HG02943 (cell line): ENCODE results near the gene JAML.

Source experiments
- ATAC-seq: cut with Tn5 transposase; IDR thresholded peaks from one replicate; pipeline ENCODE4 v1.9.1; 2021; ENCODE audit warnings: mild to moderate bottlenecking, low read depth, moderate library complexity; ENCODE audit not compliant: unreplicated experiment

Gene JAML

DNA sequence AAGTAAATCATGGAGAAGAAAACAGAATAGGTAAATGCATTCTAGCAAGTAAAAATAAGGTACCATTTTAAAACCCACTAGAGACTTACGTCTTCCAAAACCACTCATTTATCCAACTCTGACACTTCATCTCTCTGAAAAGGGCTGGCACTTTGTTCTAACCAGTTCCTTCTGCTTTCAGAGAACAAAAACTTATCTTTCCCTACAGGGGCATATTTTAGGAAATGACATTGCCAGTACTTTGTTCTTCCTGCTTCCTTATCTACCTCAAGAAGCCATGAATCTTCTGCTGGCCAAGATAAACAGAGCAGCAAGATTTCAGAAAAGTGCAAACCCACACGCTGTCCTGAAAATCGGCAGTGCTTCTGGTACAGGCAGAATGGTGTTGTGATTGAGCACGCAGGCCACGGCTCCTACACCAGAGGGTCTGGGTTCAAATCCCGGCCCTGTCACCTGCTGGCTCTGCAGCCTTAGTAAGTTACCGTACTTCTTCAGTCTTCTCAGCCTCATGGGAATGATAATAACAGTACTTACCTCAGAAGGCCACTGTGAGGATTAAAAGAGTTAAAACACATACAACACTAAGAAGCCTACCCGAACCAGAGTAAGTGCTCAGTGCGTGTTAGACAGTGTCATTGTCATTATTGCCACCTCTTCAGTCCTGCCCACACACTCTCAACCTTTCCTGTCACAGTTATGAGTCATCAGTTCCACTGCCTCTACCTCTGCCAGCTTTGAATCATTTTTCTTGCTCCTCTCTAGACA is 16.4 kb upstream of the JAML start:
- ATAC-seq: peak; percentile 71

GRCh38 chr11:118239509-118240205 is 14.8 kb upstream of the JAML start:
- ATAC-seq: no peak

GRCh38 chr11:118238929-118239328 is 14.1 kb upstream of the JAML start:
- no peak for ATAC-seq

- no peak for ATAC-seq
Observed at GRCh38 chr11:118238421-118238820, 13.6 kb upstream of the JAML start.

DNA sequence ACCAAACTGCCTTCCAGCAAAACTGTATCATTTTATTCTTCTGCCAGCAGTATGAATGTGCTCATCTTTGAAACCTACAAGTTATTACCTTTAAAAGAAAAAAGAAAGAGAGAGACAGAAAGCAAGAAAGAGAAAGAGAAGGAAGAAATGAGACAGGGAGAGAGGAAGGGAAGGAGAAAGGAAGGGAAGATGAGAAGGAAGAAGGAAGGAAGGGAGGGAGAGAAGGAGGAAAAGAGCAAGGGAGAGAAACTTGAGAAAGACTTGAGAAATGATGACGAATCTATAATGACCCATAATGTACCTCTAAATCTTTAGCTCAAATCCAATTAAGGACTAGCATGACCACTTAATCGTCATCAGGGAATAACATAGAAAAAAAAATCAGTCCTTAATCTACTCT is 11.4 kb upstream of the JAML start:
- ATAC-seq: no peak

DNA sequence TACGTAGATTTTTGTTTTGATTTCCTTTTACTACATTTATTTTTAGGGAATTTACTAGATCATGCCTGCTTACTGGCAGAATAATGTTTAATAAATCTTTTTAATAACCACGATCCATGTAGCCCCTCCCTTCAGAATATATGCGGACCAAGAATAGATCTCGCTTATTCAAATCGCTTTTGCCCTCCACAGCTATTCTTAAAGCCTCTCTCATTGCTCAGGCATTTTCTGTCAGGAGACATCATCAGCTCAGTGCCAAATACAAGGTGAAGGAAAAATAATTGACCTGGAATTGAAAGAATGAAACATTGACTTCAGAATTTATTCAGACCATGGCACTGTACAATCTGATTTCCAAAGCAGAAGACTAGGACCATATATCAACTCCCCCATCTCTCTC is 10.0 kb upstream of the JAML start:
- no peak for ATAC-seq

DNA sequence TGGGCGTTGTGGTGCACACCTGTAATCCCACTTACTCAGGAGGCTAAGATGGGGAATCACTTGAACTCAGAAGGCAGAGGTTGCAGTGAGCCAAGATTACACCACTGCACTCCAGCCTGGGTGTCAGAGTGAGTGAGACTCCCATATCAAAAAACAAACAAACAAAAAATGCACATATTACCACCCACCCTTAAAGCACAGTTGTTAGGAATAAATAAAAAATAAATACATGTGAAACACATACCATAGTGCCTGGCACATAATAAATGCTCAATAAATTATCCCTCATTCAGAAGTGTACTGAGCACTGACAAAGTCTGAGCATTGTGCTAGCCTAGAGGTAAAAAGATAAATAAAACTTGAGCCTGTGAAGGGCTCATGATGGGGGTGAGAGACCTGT is 9.0 kb upstream of the JAML start:
- ATAC-seq: no peak

- no peak for ATAC-seq
Observed at GRCh38 chr11:118233377-118233776, 8.6 kb upstream of the JAML start.

- no peak for ATAC-seq
Observed at GRCh38 chr11:118232659-118233058, 7.8 kb upstream of the JAML start.

GRCh38 chr11:118231461-118231860 is 6.7 kb upstream of the JAML start:
- ATAC-seq: no peak

GRCh38 chr11:118230088-118230487 is 5.3 kb upstream of the JAML start:
- no peak for ATAC-seq

DNA sequence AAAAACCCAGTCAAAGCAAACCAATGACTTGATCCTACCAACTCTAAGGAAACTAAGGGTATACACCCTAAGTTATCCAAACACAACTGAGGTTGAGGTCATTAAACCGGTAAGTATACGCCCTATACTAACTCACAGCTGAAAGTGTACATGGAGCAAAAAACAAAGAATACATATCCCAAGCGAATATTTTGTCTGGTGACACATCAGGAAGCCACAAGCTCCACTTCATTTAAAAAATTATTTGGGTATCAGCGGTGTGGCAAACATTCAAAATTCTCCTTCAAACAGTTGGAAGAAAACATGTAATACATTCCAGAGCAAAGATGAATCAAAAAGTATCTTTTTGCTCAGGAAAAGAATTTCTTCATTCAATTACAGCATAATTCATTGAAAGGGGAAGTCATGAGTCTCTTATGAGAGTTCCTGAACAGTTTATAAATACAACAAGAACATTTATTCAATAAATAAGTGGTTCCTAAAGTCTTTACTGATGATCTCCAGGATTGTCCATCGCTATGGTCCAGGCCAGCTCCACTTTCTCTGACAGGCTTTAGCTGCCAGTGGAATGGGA is 4.5 kb upstream of the JAML start:
- no peak for ATAC-seq

- no peak for ATAC-seq
Observed at GRCh38 chr11:118227865-118228785, 3.3 kb upstream of the JAML start.

DNA sequence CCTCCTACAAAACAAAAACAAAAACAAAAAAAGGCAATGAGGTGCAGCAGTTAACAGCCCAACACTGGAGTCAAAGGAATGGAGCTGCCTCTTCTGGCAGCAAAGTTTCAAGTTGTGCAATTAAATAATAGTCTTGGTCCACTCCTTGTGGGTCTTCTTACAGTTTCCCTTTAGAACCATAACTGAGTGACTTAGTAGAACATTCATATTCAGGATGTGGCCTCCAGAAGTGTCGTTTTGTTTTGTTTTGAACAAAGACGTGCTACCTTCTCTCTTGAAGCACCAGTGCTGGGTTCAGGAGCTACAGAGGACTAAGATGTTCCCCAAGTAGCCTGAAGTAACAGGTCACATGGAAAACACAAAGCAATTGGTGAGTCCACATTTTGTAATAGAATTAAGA is 2.0 kb upstream of the JAML start:
- ATAC-seq: no peak

DNA sequence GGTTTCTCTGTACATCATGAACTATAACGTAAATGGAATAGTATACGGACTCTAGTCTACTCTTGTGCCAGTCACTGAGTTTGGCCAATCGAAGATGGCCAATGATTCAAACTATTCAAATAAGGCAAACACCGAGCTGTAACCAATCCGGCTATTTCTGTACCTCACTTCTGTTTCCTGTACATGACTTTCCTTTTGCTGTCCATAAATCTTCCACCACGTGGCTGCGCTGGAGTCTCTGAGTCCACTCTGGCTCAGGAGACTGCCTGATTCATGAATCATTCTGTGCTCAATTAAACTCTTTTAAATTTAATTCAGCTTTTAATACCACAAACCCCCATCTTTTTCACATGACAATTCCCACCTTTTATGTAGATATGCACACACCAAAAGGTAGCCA is 1.5 kb upstream of the JAML start:
- no peak for ATAC-seq

DNA sequence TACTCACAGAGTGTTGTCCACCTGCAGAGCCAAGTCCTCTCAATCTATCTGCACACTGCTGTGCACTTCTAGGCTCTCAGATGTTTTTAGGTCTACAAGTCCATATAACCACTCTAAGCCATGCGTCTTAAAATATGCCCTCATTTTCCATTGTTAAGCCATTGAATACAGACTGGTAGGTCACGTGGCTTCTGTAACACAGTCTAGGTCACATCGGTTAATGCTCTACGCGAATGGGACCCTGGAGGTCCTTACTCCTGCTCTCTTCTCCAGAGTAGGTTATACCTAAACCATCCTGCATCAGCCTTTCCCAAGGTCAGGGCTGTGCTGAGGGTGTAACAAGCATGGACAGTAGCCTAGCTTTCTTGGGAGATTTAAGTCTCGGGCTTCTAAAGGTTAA is 819 bp downstream of the JAML start:
- ATAC-seq: no peak

- ATAC-seq: no peak
Observed at GRCh38 chr11:118223570-118223969, 1.2 kb downstream of the JAML start.

- ATAC-seq: no peak
Observed at GRCh38 chr11:118222437-118222836, 2.4 kb downstream of the JAML start.

DNA sequence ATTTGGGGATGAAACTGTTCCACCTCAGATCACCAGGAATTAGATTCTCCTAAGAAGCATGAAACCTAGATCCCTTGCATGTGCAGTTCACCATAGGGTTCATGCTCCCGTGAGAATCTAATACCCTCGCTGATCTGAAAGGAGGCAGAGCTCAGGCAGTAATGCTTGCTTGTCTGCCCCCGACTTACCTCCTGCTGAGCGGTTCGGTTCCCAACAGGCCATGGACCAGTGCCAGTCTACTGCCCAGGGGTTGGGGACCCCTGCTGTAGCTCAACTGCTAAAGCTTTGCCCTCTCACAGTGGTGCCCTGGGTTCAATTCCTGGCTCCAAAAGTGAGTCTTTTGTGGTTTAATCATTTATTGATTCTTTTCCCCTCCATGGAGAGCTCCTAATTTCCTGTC is 3.4 kb downstream of the JAML start:
- no peak for ATAC-seq

- ATAC-seq: no peak
Observed at GRCh38 chr11:118219732-118220131, 5.1 kb downstream of the JAML start.

- no peak for ATAC-seq
Observed at GRCh38 chr11:118219244-118219643, 5.6 kb downstream of the JAML start.
